Stimulated activated CD8-positive, alpha-beta memory T cell treated with anti-CD3 and anti-CD28 coated beads, Interleukin-4, amount 100 ng/mL, for 48 hours (primary cell): ENCODE results near the gene UBE2M.

Experiments used
- DNase-seq: peaks from one replicate; pipeline ENCODE4 v3.0.0-alpha.2; 2020

The UBE2M gene

DNA sequence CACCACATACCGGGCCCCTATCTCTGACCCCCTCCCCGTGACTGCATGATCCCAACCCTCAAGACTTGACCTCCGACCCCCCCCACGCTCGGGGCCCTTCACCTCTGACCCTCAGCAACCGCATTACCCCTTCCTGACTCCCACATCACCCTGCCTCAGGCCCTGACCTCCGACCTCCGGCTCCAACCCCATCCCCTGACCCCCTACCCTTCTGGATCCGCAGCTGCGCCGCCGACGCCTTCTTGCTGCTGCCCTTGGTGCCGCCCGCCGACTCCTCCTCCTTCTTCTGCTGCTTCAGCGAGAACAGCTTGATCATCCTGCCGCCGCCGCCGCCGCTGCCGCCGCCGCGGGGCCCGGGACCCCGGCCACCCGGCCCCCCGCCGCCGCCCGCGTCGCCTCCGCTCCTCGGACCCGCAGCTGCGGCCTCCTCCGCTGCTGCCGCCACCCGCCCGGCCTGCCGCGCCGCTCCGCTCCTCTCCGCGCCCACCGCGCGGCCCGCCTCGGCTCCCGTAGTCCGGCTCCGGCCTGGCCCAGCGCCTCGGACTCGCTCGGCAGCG, at the start of gene UBE2M:
Gene UBE2M (minus strand): TSS at position 546 of the 557 bp plus-strand sequence. CDS start 230 bp downstream, at position 316.
- peak; percentile 71 for DNase-seq

DNA sequence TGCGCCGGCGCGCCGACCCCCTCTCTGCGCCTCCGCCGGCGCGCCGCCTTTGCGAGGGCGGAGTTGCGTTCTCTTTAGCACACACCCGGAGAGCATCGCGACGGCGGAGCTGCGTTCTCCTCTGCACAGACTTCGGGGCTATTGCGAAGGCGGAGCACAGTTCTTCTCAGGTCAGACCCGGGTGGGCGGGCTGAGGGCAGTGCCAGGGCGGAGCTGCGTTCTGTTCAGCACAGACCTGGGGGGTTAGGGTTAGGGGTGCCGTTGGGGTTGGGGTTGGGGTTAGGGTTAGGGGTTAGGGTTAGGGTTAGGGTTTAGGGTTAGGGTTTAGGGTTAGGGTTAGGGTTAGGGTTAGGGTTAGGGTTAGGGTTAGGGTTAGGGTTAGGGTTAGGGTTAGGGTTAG, 48.8 kb upstream of the UBE2M start:
- peak; percentile 20 for DNase-seq

DNA sequence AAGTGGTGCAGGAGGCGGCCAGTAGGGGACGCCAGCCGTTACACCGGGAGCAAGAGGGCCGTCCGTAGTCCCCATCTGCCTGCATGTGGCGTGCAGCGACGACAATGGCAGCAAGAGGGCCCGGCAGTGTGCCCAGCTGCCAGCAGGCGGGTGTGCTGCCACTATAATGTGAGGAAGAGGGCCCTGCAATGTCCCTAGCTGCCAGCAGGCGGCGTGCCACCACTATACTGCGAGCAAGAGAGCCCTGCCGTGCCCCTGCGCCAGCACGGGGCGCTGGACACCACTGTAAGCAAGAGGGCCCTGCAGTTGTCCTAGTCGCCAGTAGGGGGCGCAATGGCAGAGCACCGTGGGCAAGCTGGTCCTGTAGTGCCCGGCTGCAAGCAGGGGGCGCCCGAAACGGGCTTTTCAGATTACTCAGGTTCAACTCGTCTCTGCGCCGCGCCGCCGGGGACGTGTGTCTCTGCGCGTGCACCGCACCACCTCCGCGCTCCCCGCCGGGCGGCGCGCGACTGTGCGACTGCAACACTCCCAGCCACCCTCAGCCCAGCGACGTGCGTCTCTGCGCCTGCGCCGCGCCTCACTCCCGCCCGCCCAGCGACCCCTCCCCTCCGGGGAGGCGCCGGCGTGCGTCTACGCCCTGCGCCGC, 48.0 kb upstream of the UBE2M start:
- DNase-seq, result peak; percentile 23

DNA sequence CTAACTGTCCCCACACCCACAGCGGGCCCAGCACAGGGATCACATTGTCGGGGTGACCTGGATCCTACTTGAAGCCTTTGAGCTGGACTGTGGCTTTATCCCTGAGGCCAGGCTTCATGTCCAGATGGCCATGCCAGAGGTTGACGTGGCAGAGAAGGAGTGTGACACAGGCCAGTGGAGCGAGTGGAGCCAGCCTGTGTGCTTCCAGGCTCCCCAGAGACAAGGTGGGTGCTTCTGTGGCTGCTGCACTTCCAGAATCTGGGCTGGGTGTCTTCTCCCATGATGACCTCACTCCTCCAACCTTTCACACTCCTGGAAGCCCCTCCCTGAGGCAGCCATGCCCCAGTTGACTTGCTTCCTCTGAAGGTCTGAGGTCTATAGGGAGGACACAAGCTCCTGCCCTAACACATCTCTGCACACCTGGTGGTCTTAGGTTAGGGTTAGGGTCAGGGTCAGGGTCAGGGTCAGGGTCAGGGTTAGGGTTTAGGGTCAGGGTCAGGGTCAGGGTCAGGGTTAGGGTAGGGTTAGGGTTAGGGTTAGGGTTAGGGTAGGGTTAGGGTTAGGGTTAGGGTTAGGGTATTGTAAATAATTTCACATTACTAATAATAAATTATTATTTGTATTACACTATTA, 27.8 kb upstream of the UBE2M start:
- no peak for DNase-seq

DNA sequence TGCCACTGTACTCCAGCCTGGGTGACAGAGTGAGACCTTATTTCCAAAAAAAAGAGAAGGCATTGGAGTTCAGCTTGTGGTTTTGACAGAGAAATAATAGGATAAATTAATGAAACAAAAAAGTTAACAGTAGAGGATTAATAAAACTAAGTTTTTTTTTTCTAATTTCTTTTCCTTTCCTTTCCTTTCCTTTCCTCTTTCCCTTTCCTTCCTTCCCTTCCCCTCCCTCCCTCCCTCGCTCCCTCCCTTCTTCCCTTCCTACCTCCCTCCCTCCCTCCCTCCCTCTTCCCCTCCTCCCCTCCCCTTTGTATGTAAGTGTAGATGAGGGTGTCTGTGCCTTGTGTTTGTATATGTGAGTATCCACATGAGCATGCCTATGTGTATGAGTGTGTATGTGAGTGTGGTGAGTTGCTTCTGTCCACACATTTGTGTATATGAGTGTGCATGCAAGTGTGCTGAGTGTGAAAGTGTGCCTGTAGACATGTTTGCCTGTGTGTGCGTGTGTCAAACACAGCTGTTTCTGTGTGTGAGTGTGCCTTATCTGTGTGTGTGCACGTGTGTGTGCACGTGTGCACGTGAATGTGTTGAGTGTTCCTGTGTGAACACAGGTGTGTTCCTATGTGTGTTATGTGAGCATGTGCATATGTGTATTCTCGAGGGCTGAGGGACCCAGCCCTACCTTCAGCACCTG, 27.2 kb upstream of the UBE2M start:
- DNase-seq, result no peak

DNA sequence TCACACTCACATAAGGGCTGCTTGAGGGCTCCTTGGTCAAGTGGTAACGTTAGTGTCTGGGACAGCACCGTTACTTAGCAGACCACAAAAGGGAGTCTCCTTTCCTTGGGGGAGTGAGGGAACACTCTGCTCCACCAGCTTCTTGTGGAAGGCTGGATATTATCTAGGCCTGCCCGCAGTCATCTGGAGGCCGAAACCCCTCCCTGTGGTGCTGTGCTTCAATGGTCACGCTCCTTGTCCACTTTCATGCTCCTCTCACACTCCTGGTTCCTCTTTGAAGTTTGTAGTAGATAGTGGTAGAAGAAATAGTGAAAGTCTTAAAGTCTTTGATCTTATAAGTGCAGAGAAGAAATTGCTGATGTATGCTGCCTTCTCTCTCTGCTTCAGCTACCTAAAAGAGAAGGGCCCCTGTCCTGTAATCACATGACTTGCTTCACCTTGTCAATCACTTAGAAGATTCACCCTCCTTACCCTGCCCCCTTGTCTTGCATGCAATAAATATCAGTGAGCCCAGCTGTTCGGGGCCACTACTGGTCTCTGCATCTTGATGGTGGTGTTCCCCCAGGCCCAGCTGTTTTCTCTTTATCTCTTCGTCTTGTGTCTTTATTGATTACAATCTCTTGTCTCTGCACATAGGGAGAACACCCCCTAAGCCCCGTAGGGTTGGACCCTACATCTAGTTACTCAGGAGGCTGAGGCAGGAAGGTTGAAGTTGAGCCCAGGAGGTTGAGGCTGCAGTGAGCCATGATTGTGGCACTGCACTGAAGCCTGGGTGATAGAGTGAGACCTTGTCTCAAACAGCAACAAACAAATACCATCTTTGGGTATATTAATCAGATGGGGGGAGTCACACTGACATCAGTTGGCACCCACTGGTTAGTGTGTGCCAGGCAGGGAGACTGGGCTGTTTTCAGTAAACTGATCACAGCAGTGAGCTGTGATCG, 26.4 kb upstream of the UBE2M start:
- no peak for DNase-seq

DNA sequence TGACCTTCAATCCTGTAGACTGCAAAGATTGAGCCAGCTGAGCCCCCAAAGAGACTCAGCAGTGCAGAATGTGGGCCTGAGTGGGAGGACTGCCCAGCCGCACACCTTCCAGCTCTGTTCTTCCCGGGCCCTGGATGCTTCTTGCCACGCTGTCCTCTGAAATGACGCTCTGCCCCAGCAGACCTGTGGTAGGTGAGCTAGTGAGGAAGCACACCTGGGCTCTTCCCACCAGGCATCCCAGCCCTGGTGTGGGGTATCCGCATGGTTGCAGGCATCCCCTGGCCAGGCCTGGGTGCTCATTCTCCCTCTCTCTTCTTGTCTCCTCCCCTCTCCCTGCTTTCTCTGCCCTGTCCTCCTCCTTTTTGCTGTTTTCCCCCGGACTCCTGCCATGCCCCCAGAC, 24.6 kb upstream of the UBE2M start:
- DNase-seq, result no peak

DNA sequence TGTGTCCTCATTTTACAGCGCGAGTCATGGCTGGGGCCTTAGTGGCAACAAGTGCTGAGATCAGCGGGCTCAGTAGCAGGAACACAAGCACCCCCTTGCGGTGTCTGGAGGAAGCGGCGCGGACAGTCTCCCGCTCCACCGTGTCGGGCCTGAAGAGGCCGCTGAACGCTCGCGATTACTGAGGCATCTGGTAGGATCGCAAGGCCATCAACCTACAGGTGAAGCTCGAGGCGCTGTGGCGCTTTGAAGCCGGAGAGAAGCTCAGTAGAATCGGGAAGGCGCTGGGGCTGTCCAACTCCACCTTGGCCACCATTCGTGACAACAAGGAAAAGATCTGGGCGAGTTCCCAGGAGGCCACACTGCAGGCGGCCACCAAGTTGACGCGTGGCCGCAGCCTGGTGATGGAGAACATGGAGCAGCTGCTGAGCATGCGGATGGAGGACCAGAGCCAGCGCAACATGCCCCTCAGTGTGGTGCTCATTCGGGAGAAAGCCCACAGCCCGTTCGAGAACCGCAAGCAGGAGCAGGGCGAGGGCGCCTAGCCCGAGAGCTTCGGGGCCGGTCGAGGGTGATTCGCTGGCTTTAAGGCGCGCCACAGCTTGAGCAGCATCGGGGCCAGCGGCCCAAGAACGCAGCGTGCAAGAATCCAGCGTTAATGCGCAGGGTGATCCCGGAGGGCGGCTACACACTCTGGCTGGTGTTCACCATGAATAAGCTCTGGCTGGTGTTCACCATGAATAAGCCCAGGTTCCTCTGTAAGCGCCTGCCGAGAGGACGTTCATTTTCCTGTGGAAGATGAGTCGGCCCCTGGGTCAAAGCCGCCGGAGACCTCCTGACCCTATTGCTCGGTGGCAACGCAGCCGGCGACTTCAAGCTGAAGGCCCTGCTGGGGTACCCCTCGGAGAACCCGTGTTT, 23.1 kb upstream of the UBE2M start:
- peak; percentile 96 for DNase-seq

DNA sequence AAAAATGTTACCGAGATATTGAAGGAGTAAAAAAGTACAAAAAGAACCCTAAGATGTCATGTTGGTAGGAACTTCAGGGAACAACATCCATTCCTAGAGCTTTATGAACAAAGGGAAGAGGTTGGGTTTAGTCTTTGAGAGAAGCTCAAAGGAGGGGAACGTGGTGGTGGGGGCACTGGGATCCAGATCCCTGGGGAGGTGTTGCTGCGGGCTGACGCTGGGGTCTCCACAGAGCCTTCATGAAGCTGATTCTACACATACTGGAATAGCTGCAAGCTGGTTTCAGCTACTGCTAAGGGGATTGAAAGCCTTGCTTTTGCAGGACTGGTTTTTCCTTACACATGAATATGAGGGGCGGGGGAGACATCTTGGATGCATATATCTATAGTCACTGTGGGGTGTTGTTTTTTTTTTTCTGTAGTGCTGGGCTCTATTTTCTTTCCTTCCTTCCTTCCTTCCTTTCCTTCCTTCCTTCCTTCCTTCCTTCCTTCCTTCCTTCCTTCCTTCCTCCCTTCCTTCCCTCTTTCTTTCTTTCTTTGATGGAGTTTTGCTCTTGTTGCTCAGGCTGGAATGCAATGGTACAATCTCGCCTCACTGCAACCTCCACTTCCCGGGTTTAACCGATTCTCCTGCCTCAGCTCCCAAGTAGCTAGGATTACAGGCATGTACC, 21.2 kb upstream of the UBE2M start:
- no peak for DNase-seq

DNA sequence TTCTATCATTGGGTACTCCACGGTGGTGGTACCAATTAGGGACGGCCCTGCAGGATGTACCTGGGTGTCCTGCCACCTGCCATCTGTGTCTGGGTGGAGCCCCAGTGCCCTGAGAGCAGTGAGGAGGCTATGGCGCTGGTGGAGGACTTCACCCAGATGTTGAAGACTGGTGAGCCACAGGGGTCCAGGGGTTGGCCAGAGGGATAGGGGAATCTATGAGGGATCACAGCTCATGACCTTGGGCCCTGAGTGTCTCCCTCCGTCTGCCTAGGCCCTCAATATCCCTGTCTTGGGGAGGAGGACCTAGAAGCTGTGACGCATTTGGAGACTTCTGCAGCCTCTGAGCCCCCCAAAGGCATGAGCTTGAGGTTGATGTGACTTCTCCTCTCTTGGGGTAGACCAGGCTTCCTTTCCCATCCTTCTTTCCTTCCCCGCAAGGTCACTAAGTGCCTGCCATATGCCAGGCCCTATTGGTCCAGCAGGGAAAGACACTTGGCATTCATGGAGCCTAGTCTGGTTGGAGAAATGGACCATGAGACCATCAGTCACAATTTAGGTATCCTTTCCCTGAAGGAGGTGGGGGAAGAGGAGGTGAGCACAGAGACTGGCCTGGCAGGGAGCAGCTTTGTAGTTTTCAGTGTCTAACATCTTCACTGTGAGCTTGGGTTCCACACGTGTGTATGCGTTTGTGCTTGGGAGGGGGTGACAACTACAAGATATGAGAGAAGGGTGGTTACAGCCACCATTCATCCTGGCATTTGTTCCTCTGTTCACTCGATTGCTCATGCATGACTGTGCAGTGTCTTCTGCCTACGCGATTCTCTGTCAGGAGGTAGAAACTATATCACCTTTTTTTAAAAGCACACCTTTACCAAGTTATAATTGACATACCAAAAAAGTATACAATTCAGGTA, 19.9 kb upstream of the UBE2M start:
- peak; percentile 38 for DNase-seq

DNA sequence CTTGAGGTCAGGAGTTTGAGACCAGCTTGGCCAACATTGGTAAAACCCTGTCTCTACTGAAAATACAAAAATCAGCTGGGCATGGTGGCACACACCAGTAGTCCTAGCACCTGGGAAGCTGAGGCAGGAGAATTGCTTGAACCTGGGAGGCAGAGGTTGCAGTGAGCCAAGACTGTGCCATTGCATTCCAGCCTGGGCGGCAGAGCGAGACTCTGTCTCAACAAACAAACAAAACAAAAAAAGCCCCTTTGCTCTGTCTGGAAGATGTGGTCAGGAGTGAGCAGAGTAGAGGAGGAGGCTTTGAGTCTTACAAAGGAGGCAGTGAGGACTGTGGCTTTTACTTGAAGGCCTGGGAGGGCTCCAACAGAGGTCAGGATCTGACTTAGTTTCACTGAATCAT, 19.2 kb upstream of the UBE2M start:
- peak; percentile 24 for DNase-seq

DNA sequence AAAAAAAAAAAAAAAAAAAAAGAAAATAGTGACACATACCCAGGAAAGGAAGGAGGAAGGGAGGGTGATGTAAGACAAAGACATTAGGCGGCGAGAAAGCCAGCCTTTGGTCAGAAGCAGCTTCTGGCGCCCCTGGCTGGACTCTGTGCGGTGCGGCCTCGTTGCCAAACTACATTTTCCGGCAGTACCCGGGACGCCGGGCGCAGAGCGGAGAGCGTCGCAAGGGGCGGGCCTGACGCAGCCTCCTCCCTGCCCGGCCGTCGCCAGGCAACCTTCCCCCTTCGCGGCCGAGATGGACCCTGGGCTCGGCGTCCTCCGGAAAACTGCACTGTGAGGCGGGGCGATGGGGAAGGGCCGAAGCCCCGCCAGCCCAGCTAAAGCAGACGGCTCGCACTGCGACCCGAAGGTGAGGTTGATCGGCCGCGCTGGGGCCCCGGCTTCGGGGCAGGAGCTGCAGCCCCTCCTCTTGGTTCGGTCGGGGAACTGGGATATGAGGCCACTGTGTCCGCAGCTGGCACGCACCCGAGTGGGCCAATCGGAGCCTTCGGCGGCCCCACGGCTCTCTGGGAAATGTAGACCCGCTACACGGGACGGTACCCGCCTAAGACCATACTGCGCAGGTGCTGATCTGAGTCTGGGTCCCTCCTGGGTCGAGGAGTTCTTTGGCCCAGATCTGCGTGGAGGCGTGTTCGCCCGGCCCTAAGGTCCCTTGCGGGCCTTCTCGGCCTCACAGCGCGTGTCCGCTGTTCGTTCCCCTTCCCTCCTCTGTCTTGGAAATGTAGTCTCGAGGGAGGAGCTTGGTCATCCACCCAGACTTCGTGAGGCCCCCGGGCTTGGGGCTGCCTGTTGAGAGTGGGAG, 17.0 kb upstream of the UBE2M start:
- DNase-seq, result peak; percentile 88

DNA sequence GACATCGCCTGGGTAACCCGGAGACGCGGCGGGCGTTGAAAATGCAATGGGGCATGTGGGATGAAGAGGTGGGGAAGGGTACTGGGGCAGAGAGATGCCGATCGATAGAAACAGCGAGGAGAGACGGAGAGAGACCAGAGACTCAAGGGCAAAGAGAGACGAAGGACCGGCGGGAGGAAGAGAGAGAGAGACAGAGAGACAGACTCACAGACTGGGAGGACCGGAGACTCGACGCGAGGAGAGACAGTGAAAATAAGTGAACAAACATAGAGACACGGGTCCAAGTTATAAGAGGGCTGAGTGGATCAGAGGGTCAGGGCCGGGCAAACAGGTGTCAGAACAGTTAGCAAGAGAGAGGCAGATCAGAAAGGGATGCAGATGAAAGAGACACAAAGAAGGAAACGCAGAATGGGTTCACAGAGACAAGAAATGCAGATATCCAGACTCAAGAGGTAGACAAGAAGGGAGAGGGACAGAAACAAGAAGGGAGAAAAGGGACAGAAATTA, 15.3 kb upstream of the UBE2M start:
- no peak for DNase-seq

DNA sequence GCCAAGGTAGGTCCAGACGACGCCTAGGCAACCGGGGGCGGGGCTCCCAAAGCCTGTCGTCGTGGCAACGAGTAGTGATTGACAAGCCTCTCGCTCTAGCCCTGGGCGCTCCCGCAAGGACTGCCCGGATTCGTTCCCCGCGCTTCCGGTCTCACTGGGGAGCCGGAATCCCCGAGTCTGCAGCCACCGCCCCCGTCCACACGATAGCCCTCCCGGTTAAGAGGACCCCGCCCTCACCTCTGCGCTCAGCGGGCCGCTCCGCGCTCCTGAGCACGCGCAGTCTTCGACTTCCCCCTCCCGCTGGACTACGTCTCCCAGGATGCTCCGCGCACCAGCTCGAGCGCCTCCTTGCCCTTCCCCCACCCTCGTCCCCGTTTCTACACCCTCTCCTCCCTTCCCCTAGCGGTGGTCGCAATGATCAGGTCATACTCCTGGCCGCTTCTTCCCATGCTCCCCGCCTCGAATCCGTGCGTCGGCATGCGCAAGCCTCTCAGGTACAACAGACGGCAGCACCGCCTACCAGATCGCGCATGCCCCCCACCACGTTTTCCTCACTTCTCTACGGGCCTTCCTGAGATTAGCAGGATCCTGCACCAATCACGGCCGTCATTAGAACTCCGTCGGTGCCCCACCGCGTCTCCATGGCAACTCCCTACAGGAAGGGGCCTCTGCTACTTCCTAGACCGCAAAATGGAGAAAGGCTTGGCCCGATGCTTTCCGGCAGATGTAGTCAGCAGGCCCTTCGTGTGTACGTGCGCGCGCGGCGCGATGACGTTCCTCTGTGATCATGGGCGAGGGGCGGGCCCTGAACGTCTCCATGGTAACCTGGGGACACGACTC, 14.6 kb upstream of the UBE2M start, which contains the start of gene MZF1:
Gene MZF1 (minus strand): TSS at position 518 of the 840 bp plus-strand sequence. CDS start 1,946 bp downstream, outside the sequence.
- peak; percentile 100 for DNase-seq

DNA sequence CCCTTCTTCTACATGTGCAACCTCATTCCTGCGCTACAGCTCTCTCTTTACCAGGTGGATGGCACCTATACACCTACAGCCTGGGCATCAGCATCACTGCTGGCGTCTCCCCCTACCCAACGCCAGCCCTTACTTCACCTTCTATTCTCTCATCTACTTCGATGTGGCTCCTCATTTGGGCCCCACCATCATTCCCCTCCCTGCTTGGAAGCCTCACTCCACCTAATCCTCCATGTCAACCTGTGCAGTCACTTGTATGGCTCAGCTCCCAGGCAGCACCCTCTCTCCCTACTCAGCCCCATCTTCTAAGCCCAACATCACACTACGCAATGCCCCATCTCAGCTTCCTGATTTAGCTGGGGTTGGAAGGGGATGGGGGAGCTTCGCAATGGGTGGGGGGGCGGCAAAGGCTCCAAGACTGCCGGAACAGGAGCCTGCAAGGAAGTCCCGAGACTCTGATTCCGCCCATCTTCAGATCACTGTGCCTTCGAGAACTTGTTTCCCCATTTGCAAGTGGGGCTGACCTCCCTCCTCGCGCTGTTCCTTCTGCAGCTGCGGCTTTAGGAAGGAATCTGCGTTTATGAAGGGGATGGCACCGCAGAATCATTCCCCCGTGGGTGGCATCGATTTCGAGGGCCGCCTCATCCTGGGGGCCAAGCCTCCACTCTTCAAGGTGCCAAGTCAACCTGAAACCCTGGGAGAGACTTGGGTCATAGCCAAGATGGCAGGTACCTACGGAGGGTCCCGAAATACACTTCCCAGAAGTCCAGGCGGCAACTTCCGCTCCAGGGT, 13.8 kb upstream of the UBE2M start:
- DNase-seq, result no peak

DNA sequence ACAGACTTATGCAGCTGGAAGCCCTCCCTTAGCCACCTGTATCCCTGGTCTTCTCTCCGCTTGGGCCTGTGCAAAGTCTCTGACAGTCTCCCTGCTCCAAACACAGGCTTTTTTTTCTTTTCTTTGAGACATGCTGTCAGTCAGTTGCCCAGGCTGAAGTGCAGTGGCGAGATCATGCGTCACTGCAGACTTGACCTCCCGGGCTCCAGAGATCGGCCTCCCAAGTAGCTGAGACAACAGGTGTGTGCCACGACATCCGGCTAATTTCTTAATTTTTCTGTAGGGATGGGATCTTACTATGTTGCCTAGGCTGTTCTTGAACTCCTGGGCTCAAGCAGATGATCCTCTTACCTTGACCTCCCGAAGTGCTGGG, 13.2 kb upstream of the UBE2M start:
- DNase-seq, result peak; percentile 18
